Measurements from ENCODE around the gene FGF10.

Gene FGF10

GRCh38 chr5:44345871-44346270 lies 43.3 kb downstream of the FGF10 start:
- DNase-seq: no peak

GRCh38 chr5:44336708-44337107 lies 52.5 kb downstream of the FGF10 start:
- no peak for DNase-seq

DNA sequence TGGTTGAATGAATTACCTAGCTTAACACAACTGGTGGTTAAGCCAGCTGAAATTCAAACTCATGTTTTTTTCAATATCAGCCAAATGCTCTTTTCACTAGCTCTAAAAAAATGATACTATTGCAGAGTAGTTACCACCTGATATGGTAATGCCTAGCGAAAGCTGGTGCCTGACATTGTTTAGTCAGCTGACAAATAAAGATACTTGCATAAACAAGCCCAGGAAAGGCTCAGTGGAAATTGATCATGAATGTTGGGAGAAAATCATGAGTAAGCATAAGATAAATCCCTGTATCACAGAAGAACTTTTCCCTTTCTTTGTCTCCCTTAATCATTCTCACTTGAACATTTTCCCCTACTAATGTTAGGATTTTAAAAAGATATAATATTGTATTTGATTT lies 54.6 kb downstream of the FGF10 start:
- no peak for DNase-seq

GRCh38 chr5:44332285-44332971 lies 56.8 kb downstream of the FGF10 start:
- DNase-seq: no peak

- DNase-seq: no peak
Observed at GRCh38 chr5:44331471-44332050, 57.7 kb downstream of the FGF10 start.

- DNase-seq: no peak
Observed at GRCh38 chr5:44329716-44330115, 59.5 kb downstream of the FGF10 start.

DNA sequence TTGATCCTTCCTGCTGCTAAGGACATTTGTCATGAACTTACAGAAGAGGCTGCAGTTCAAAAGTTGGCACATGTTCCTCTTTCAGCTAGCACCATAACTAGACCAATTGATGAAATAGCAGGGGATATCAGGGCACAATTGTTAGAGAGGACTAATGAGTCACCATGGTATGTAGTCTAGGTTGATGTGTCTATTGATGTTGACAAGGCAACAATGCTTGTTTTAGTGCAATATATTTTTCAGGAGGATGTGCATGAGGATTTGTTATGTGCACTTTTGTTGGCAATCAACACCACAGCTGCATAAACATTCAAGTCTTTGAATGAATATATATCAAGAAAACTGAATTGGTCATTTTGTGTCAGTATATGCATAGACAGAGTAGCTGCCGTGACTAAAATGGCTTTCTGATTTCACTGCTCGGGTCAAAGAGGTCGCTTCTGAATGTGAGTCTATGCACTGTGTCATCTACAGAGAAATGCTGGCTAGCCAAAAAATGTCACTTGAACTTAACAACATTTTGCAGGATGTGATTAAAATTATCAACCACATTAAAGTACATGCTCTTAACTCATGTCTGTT lies 68.0 kb downstream of the FGF10 start:
- DNase-seq: no peak

DNA sequence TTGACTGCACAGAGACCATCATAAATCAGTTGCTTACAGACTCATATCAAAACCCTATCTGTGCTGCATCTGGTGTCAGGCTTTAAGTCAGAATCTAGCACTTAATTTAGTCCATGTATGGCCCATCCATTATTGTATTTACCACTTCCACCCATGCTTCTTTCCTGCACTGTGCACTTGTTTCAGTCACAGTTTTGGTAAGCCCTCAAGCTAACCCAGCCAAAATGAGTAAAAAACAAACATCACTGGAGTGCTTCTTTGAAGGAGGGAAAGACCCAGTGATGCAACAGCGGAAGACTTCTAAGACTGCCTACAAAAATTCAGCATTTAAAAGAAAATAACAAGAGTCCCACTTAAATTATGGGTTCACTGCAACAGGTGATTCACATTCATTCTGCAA lies 69.0 kb downstream of the FGF10 start:
- no peak for DNase-seq

DNA sequence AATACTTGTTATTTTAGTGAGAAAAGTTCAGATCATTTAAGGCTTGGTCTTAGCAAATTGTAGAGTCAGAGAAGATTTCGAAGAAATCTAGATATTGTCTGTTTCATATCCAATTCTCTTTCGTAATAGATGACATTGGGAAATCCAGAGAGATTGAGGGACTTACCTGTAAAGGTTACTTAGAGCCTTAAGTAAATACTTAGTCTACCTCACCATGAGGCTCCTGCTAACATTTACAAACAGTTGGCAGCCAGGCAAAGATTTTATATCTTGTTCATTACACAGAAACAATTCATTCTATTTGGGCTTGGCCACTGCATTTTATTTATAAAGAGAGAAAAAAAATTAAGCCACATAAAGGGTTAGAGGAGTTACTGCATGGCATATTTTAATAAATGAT lies 70.3 kb downstream of the FGF10 start:
- DNase-seq: no peak

DNA sequence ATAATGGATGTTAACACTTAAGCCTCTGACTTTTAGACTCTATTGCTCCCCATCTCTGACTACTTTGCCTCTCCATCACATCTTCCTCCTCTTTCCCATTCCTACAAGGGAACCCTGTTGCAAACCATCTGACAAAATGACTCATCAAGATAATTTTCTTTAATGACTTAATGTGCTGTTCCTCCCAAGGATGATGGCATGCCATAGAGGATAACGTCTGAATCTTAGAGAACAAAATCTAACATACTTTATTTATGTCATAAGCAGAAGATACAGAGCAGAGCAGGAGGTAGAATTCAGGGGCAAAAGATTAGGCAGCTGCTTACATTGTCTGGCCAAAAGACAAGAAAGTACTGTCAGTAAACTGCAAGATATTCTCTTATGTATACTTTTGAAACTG lies 76.8 kb downstream of the FGF10 start:
- no peak for DNase-seq

- no peak for DNase-seq
Observed at GRCh38 chr5:44300551-44300950, 88.7 kb downstream of the FGF10 start.

DNA sequence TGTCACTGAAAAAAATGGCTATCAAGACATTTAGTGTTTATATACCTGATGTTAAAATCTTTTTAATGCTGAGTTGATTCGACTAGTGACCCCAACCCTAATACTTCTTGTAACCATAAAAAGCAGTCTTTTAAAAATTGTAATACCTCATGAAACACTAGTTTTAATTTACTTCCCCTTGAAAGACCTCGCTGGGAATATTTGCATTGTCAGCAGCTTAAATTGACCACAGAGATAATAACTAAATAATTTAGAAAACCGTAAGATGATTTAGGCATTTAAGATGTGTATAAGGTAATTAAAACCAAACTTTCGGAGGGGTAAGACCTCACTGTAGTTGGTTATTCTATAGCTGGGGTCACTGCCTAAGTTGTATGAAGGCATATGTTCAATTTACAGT lies 89.8 kb downstream of the FGF10 start:
- no peak for DNase-seq

- no peak for DNase-seq
Observed at GRCh38 chr5:44294516-44294915, 94.7 kb downstream of the FGF10 start.

- no peak for DNase-seq
Observed at GRCh38 chr5:44292736-44293135, 96.5 kb downstream of the FGF10 start.

GRCh38 chr5:44278469-44278868 lies 110.8 kb downstream of the FGF10 start:
- DNase-seq: no peak

- DNase-seq: no peak
Observed at GRCh38 chr5:44275908-44276307, 113.3 kb downstream of the FGF10 start.

DNA sequence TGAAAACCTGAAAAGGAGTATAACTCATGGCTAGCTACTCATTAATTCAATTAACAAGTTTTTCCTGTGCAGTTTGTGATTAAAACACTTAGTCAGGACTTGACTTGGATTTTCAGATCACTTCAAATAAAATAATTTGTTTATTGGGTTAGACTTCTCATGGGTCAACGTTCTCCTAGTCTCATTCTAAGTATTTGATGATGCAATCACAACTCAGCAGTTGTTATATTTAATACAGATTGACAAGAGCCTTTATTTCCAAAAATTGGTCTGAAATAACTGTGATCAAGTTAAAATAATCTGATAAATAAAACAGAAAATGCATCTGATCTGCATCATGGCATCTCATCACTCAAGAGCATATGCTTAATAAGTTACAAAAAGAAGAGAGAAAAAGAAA lies 113.9 kb downstream of the FGF10 start:
- no peak for DNase-seq

- DNase-seq: no peak
Observed at GRCh38 chr5:44267909-44268308, 121.3 kb downstream of the FGF10 start.

- no peak for DNase-seq
Observed at GRCh38 chr5:44266882-44267576, 122.2 kb downstream of the FGF10 start.

DNA sequence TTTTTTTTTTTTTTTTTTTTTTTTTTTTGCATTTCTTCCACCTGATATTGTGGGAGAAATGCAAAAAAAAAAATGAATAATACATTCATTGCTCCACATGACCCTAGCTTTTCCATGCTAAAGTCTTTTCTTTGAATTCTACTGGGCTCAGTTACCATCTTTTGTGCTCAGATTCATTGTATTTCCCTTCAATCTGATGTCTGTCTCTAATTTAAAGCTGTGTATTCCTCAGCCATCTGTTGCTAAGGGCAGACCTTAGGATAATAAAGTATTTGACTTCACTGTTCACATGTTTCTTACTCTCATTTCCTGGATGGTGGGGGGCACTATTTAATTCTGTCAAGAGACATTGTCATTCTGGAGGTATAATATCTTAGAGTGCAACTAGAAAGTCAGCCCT lies 123.5 kb downstream of the FGF10 start:
- no peak for DNase-seq

- no peak for DNase-seq
Observed at GRCh38 chr5:44260793-44261192, 128.4 kb downstream of the FGF10 start.

DNA sequence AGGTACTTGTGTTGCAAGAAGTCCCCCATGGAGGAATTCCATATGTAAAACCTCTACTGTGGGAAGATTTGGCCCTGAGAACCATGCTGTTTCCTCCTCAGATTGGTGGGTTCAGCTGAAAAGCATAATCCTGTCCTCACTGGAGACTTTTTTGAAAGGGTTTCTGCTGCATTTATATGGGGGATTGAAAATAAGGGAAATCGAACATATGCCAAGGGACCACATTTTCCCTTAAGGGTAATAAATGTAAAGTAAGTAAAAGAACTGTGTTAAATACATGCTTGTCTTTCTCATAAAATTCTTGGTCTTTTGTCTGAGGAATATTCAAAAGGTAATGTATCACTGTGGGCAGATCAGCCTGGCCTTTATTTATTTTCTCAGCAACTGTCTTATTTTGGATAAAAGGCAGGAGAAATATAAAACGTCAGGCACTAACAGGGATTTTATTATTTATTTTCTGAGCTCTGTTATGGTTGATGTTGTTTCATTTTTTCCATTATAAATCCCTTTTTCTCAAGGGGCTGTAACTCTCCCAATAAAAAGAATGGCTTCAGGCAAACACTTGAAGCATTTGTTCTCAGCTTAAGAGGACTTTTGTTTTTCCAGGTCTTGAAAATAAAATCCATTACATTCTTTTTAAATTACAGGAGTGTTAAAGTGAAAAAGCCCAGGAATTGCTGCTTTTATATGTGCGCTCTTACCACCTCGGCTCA lies 131.4 kb downstream of the FGF10 start:
- DNase-seq: no peak

GRCh38 chr5:44257221-44257620 lies 132.0 kb downstream of the FGF10 start:
- no peak for DNase-seq

Measured in activated CD4-positive, alpha-beta T cell treated with anti-CD3 and anti-CD28 coated beads for 1 hour (primary cell).